Stimulated activated CD4-positive, alpha-beta T cell treated with anti-CD3 and anti-CD28 coated beads, TNF-alpha, amount 100 ng/mL, for 1 hour (primary cell): ENCODE results near the gene RNF126.
"Not testable (repeated sequence)": the region's sequence is repeated elsewhere in the genome, so short reads cannot be mapped to it uniquely, and the experiment has no call there.

Source experiments
- DNase-seq, 3 donors: peaks; one replicate each; pipeline ENCODE4 v3.0.0-alpha.2; 2020; ENCODE audit warnings: low read depth in 3 of 3, low spot score in 1 of 3

RNF126 gene

GRCh38 chr19:686589-687297 is 23.7 kb upstream of the RNF126 start:
- DNase-seq: no peak

DNA sequence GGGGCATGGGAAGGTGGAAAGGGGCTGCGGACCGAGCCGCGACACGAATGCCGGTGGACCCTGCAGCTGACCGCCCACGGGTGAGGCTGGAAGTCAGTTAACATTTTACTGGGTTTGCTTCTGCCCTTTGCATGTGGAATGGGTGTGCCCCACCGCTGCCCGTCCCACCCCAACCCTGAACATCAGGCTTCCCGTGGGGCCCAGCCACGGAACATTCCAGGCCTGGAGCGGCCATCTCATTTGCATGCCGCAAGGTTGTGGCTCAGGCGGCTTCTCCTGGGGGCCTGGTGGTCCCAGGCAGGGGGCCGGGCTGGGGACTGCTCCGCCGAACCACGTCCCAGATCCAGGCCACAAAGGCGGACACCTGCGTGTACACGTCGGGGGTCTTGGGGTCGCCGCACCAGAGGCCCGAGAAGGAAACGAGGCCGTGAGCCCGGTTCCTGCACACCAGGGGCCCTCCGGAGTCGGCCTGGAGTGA is 22.5 kb upstream of the RNF126 start:
- no peak for DNase-seq

GRCh38 chr19:682678-683320 is 19.8 kb upstream of the RNF126 start:
- DNase-seq: no peak

GRCh38 chr19:681029-682019 is 18.3 kb upstream of the RNF126 start:
- DNase-seq: peak in 1 of 3 donors; percentile 92

- peak; percentile 99 to 100 (median 100) for DNase-seq
Measured at GRCh38 chr19:680287-681028, 17.4 kb upstream of the RNF126 start.

DNA sequence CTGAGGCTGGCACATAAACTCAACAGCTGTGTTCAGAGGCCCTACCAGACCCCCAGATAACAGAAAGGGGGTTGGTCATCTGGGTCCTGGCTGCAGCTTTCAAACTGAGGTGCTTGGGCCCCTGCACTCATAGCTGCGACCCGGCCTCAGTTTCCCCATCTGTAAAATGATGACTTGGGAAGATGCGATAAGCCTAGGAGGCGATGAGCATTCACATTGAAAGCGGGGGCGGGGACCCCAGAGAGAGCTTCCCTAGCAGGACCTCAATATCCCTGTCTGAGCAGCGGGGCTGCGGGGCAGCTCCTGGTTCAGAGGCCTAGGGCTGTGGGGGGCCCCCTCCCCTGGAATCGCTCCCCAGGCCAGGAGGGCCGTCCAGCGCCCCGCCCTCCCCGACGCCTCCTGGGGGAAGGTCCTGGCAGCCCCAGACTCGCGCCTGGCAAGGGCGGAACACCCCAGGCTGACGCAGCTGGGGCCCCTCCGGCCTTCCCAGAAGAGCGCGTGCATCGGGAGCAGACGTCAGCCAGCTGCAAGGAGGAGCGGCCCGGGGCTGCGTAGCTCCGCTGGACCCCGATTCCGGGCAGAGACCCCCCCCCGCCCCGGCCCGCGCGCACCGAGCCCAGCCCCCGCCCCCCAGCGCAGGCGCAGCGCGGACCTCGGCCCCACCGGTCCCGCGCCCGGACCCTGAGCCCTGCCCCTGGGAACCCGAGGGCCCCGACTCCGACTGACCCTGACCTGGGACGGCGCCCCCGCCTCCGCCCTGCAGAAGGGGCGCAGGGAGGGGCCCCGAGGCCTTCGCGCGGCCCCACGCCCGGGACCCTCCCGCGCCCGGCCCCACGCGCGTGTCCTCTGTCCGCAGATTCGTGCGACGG is 16.6 kb upstream of the RNF126 start:
- no peak for DNase-seq

GRCh38 chr19:678791-679388 is 15.9 kb upstream of the RNF126 start:
- DNase-seq: no peak

DNA sequence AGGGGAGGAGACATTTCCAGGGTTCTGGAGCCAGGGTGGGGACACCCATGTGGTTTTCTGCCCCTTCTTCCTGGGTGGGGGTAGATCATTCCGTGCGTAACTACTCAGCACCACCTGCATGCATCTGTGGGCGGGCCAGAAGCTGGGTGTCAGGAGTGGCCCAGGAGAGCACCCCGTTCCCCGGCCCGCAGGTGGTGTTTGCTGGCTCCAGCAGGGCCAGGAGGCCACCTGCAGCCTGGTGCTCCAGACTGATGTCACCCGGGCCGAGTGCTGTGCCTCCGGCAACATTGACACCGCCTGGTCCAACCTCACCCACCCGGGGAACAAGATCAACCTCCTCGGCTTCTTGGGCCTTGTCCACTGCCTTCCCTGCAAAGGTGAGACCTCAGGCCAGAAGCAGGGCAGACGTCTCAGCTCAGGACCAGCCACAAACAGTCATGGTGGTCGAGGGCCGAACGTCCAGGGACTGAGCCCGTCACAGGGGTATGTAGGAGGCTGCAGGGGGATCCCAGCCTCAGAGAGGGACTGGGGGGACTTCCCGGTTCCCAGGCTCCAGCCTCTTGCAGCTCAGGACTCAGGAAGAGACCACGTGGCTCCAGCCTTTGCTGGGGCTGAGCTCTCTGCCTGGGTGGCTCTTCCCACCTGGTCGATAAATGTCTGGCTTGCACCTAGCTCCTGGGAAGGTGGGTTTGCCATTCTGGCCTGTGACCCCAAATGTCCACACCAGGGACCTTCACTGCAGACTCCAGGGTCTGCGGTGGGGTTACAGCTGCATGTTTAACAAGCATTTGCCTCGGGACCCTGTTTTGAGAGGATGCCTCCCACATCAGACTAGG is 14.8 kb upstream of the RNF126 start:
- no peak for DNase-seq

DNA sequence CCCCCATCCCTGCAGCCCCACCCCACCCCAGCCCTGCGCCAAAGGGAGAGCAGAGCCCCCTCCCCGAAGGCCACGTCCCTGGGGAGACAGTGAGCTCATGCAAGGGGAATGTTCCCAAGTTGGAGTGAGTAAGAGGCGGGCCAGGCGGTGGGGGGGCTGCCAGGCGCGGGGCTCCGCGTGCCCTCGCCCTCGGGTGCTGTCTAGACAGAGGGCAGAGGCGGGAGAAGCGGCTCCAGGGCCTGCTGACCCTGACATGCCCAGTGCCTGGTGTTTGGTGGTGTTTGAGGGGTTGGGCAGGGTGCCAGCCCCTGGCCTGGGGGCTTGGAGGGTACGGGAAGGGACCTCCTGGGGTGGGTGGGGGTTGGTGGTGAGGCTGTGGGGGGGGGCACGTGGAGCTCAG is 14.2 kb upstream of the RNF126 start:
- no peak for DNase-seq

DNA sequence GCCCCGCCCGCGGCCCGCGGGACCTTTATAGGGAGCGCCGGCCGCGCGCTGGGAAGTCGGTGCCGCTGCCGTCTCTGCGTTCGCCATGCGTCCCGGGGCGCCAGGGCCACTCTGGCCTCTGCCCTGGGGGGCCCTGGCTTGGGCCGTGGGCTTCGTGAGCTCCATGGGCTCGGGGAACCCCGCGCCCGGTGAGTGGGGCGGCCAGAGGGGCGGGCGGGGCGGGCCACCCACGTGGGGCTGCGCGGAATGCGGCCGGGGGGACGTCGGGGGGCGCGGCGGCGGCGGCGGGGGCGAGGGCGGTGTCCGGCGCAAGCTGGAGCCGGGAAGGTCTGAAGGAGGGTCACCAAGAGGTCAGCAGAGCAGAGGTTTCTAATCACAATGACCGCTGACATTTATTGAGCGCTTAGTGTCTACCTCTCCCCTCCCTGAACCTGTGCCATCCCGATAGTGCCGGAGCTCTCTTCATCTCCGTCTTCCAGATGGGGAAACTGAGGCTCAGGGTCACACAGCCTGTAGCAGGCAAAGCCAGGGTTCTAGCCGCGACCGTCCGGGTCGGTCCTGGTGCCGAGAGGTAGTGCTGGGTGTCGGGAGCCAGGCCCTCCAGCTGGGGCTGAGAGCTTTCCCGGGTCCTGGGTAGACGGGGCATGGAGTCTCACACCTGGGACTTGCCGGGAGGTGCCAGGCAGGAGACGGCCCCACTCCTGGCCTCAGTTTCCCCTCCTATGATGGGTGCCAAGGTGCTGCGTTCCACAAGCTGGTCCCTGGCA is 13.5 kb upstream of the RNF126 start, which contains the start of gene FSTL3:
Gene FSTL3, plus strand, starts transcription at position 54 of the 767 bp plus-strand sequence. Its CDS starts 32 bp downstream, at position 86.
- DNase-seq: no peak

DNA sequence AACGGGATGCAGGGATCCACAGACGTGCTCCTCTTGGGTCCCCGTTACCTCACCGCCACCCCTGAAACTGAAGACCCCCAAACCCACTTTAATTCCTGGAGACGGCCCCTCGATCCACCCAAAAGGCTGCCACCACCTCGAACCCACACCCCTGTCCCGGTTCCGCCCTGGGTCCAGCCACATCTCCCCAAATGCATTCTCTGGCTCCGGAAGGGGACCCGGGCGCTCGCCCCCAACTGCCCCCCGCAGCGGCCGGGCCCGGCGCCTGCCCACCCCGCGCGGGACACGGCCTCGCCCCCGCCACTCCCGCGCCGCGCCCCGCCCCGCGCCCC is 13.0 kb upstream of the RNF126 start:
- no peak for DNase-seq

DNA sequence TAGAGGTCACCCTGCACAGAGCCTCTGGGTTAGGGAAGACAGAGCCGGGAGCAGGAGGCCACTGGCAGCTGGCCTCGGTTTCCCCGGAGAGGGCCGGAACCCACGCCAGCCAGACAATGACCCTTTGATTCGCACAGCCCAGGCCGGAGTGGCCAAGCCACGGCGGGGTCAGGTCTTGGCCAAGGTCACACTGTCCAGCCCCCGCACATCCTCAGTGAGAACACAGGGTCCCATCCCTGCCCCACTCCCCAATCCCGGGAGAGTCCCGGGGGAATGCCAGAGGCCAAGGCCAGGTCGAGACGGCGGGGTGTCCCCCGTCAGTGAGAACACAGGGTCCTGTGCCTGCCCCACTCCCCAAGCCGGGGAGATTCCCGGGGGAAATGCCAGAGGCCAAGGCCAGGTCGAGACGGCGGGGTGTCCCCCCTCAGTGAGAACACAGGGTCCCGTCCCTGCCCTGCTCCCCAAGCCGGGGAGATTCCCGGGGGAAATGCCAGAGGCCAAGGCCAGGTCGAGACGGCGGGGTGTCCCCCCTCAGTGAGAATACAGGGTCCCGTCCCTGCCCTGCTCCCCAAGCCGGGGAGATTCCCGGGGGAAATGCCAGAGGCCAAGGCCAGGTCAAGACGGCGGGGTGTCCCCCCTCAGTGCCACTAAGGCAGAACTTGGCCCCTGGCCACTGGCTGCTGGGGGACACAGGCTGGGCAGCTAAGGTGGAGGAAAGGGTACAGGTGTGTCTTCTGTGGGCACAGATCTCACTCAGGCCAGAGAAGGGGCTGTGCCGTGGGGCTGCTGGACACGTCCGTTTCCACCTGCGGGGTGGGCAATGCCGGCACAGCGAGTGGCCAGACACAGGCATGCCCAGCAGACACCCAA is 11.5 kb upstream of the RNF126 start:
- no peak for DNase-seq

- no peak for DNase-seq
Measured at GRCh38 chr19:670609-671075, 7.6 kb upstream of the RNF126 start.

DNA sequence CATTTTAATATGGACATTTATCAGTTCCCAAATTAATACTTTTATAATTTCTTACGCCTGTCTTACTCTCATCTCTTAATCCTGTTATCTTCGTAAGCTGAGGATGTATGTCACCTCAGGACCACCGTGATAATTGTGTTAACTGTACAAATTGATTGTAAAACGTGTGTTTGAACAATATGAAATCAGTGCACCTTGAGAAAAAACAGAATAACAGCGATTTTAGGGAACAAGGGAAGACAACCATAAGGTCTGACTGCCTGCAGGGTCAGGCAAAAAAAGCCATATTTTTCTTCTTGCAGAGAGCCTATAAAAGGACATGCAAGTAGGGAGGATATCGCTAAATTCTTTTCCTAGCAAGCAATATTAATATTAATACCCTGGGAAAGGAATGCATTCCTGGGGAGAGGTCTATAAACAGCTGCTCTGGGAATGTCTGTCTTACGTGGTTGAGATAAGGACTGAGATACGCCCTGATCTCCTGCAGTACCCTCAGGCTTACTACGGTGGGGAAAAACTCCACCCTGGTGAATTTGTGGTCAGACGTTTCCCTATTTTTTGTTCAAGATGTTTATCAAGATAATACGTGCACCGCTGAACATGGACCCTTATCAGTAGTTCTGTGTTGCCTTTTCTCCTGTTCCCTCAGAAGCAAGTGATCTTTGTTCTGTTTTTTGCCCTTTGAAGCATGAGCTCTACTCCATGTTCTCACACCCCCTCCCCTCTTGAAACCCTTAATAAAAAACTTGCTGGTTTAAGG is 5.8 kb upstream of the RNF126 start:
- not testable (repeated sequence) for DNase-seq

DNA sequence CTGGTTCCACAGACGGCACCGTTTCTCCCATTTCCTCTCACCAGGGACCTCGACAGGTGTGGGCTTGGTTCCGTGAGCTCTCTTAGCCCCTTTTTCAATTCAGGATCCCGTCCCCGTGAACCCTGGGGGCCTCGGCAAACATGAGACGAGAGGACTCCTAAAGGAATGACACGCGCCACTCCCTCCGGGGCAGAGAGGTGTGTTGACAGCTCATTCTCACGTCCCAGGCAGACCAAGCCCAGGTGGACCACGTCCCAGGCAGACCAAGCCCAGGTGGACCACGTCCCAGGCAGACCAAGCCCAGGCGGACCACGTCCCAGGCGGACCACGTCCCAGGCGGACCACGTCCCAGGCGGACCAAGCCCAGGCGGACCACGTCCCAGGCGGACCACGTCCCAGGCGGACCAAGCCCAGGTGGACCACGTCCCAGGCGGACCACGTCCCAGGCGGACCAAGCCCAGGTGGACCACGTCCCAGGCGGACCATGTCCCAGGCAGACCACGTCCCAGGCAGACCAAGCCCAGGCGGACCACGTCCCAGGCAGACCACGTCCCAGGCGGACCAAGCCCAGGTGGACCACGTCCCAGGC is 4.1 kb upstream of the RNF126 start:
- DNase-seq: not testable (repeated sequence)
